ENCODE results near the gene WIPF1.

DNA sequence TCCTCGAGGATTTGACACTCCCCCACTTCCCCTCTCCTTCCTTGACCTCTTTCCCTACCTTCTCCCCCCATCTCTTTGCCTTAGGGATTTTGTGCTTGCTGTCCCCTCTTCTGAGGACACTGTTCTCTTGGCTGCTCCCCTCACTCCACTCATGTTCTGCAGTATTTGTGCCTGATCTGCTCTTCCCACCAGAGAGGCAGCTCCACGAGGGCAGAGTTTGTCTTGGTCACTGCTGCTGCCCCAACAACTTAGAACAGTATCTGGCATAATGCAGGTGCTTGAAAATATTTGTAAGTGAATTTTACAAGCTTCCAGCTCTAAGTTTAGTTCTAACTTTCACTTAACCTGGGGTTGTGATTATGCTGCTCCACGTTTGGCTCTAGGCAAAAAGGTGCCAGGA, 10.0 kb upstream of the WIPF1 start:
- TF ChIP-seq CTCF (IDR thresholded peaks at IDR 0.05 in 2 of 3, conservative IDR thresholded peaks at IDR 0.05 in 1 of 3; ENCODE audit: borderline replicate concordance in 1 of 3, insufficient read depth in 1 of 3, low read depth in 2 of 3, low read length in 2 of 3) (no peak), EZH2 (IDR thresholded peaks at IDR 0.05) (no peak), EGR1 (IDR thresholded peaks at IDR 0.05; ENCODE audit: low read depth) (no peak), JUND (IDR thresholded peaks at IDR 0.05) (no peak), FOSL1 (IDR thresholded peaks at IDR 0.05; ENCODE audit: low read depth) (no peak), ATF3 (IDR thresholded peaks at IDR 0.05) (no peak), ZNF274 (IDR thresholded peaks at IDR 0.05; ENCODE audit: low read depth, low read length) (no peak)
- TF ChIP-seq, protein P1, sequence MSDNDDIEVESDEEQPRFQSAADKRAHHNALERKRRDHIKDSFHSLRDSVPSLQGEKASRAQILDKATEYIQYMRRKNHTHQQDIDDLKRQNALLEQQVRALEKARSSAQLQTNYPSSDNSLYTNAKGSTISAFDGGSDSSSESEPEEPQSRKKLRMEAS (IDR thresholded peaks at IDR 0.05), result no peak

Data from HCT116 (cell line).